GM23248 (cell line): ENCODE data around the gene VPS41. TPM values are rescaled to one million over a fixed set of nuclear protein-coding genes. Genes with fewer than 3 reads are reported as not detected.

Source experiments
- DNase-seq: peaks from one replicate; pipeline ENCODE4 v3.0.0-alpha.2; 2015
- H2AFZ ChIP-seq: fragments of 200-600 bp; sonication (generic); 2 replicates; pipeline ENCODE4 v1.6.1; 2016; ENCODE audit warnings: antibody characterized with exemption
- H3F3A ChIP-seq: fragments of 200-600 bp; sonication (generic); 2 replicates; pipeline ENCODE4 v1.6.1; 2016; ENCODE audit warnings: mild to moderate bottlenecking, antibody characterized with exemption, mixed run types; ENCODE audit not compliant: insufficient read depth
- H3K27ac ChIP-seq: fragments of 200-600 bp; sonication (generic); 2 replicates; pipeline ENCODE4 v1.5.1; 2016; ENCODE audit warnings: mild to moderate bottlenecking
- H3K27me3 ChIP-seq: fragments of 200-600 bp; sonication (generic); replicated peaks from 2 replicates; pipeline ENCODE4 v1.6.1; 2016; ENCODE audit warnings: mild to moderate bottlenecking; ENCODE audit not compliant: insufficient read depth
- H3K36me3 ChIP-seq: fragments of 200-600 bp; sonication (generic); 2 replicates; pipeline ENCODE4 v1.6.1; 2016; ENCODE audit warnings: low read depth, mild to moderate bottlenecking
- H3K4me1 ChIP-seq: fragments of 200-600 bp; sonication (generic); 2 replicates; pipeline ENCODE4 v1.6.1; 2016; ENCODE audit warnings: mild to moderate bottlenecking; ENCODE audit not compliant: insufficient read depth
- H3K4me2 ChIP-seq: fragments of 200-600 bp; sonication (generic); one replicate; pipeline ENCODE4 v1.6.1; 2016; ENCODE audit warnings: mild to moderate bottlenecking; ENCODE audit not compliant: unreplicated experiment
- H3K4me3 ChIP-seq: fragments of 200-600 bp; sonication (generic); 2 replicates; pipeline ENCODE4 v1.5.1; 2016; ENCODE audit warnings: mild to moderate bottlenecking
- H3K79me2 ChIP-seq: fragments of 200-600 bp; sonication (generic); 2 replicates; pipeline ENCODE4 v1.6.1; 2016; ENCODE audit warnings: mild to moderate bottlenecking; ENCODE audit not compliant: insufficient read depth
- H3K9ac ChIP-seq: fragments of 200-600 bp; sonication (generic); 2 replicates; pipeline ENCODE4 v1.6.1; 2016; ENCODE audit warnings: mild to moderate bottlenecking
- H3K9me2 ChIP-seq: fragments of 200-600 bp; sonication (generic); 2 replicates; pipeline ENCODE4 v1.6.1; 2016; ENCODE audit warnings: mixed run types, mild to moderate bottlenecking, moderate library complexity; ENCODE audit not compliant: insufficient read depth
- H3K9me3 ChIP-seq: fragments of 200-600 bp; sonication (generic); one replicate; pipeline ENCODE4 v1.6.1; 2017; ENCODE audit warnings: low read depth
- H4K20me1 ChIP-seq: fragments of 200-600 bp; sonication (generic); 2 replicates; pipeline ENCODE4 v1.6.0; 2016; ENCODE audit not compliant: insufficient read depth
- EZH2 ChIP-seq: fragments of 200-600 bp; sonication (generic); IDR thresholded peaks from 2 replicates; pipeline ENCODE4 v1.6.1; 2018; ENCODE audit warnings: antibody characterized with exemption, mild to moderate bottlenecking; ENCODE audit not compliant: insufficient read depth, poor library complexity, severe bottlenecking
- EZH2phosphoT487 ChIP-seq: fragments of 200-600 bp; sonication (generic); IDR thresholded peaks from 2 replicates; pipeline ENCODE4 v1.6.1; 2018; ENCODE audit warnings: antibody characterized with exemption, moderate library complexity, mild to moderate bottlenecking, low read depth; ENCODE audit not compliant: insufficient read depth
- WGBS, 2 experiments: methylation state at CpG; one replicate each; pipeline ENCODE4 v1.1.6; 2015 to 2017; ENCODE audit warnings: low lambda C conversion rate in 2 of 2, low coverage in 1 of 2; ENCODE audit errors: missing lambda C conversion rate in 2 of 2; 5-methylcytosine and 5-hydroxymethylcytosine counted together
- in situ Hi-C: fragments of 300-500 bp; cut with MboI; formaldehyde crosslinking; loops from 2 replicates; pipeline ENCODE4 v1.15.0; 2020
- polyA plus RNA-seq: library from polyadenylated mRNA; unstranded; fragments of >200 nt; fragmentation: Nextera tagmentation; extraction: Ambion mirVana; gene quantifications from 2 replicates; pipeline ENCODE4 v1.2.1, GENCODE V29; 2016
- total RNA-seq: library from RNA; depleted of rRNA; stranded (reverse); fragments of >200 nt; shearing (Covaris generic); gene quantifications from 2 replicates; pipeline ENCODE4 v1.2.3, GENCODE V29; 2014

Gene VPS41
- total and polyA plus RNA-seq, 2 experiments from 2014 or later, result 30.9 to 36.4 TPM

DNA sequence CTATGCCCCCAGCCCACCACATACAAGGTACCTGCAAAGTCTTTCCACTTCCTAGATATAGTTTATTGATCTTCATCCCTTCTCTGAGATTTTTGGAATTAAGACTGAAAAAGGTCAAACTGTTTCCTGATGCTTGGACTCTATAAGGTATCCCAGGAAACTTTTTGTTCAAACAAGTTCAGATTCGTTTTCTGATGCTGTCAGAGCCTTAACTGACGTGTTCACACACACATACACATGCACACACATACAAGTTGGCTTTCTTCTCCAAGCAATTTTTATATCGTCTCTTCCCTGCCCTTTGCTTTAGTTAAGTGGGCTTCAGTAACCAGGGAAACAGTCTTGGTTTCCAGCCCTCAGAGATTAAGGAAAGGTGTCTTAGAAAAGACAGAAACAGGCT is 11.7 kb upstream of the VPS41 start:
- no peak overlapping the region for H3K9ac ChIP-seq
- H3K4me1 ChIP-seq, result no peaks in the 10 kb centered on the region
- no peak overlapping the region for H3K27ac ChIP-seq
- no peaks in the 10 kb centered on the region for H3K27me3 ChIP-seq
- no peak for DNase-seq
- 25 to 34% methylated on average over 3 of the region's 3 CpGs for WGBS, 2 experiments
- no peak overlapping the region for H3K4me2 ChIP-seq
- no peaks in the 10 kb centered on the region for H4K20me1 ChIP-seq
- in situ Hi-C loops, result no loop called here
- no peaks in the 10 kb centered on the region for H3K79me2 ChIP-seq
- H3K4me3 ChIP-seq, result no peak overlapping the region
- no peak overlapping the region for H2AFZ ChIP-seq
- H3F3A ChIP-seq, result no peaks in the 10 kb centered on the region
- H3K36me3 ChIP-seq, result no peaks in the 10 kb centered on the region
- no peak for TF ChIP-seq EZH2
- TF ChIP-seq EZH2phosphoT487, result no peak
- H3K9me2 ChIP-seq, result no peaks in the 10 kb centered on the region
- H3K9me3 ChIP-seq, result no peaks in the 10 kb centered on the region

- Histone ChIP-seq H3F3A (no peaks in the 10 kb centered on the region), H3K36me3 (no peaks in the 10 kb centered on the region), H3K4me2 (no peak overlapping the region), H3K27ac (no peak overlapping the region), H3K9me3 (no peaks in the 10 kb centered on the region), H4K20me1 (no peaks in the 10 kb centered on the region), H3K9ac (no peak overlapping the region), H3K9me2 (no peaks in the 10 kb centered on the region), H3K4me1 (no peaks in the 10 kb centered on the region), H3K4me3 (no peak overlapping the region), H2AFZ (no peak overlapping the region), H3K27me3 (no peaks in the 10 kb centered on the region), H3K79me2 (no peaks in the 10 kb centered on the region)
- no peak for DNase-seq
- 60 to 62% methylated on average over 1 of the region's 1 CpG for WGBS, 2 experiments
- in situ Hi-C loops, result no loop called here
- TF ChIP-seq EZH2 (no peak), EZH2phosphoT487 (no peak)
Measured at GRCh38 chr7:38916396-38916795, 7.4 kb upstream of the VPS41 start.

DNA sequence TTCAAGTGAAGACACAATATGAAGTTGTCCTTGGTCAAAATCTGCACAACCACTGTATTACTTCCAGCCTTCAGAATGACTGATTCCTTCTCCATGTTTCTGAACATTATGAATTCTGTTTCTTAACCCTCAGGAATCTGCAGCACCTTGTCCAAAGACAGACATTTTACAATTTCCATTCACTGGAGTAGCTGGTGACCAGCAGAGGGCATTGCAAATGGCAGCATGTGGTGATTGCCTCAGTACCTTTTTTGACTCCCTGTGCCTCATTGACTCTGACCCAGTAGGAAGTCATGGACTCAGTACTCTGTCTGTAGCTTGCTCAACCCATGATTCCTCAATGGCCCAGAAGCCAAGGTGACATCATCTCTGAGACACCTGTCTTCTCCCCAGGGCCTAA is 879 bp upstream of the VPS41 start:
- H3K9me3 ChIP-seq, result no peaks in the 10 kb centered on the region
- no peak overlapping the region for H2AFZ ChIP-seq
- no peak for DNase-seq
- H3F3A ChIP-seq, result no peaks in the 10 kb centered on the region
- H3K9ac ChIP-seq, result no peak overlapping the region
- no peak for TF ChIP-seq EZH2phosphoT487
- TF ChIP-seq EZH2, result no peak
- no peaks in the 10 kb centered on the region for H3K9me2 ChIP-seq
- no peak overlapping the region for H3K4me2 ChIP-seq
- in situ Hi-C loops, result no loop called here
- H3K4me1 ChIP-seq, result no peaks in the 10 kb centered on the region
- no peaks in the 10 kb centered on the region for H3K27me3 ChIP-seq
- H3K36me3 ChIP-seq, result no peaks in the 10 kb centered on the region
- no peak overlapping the region for H3K4me3 ChIP-seq
- no peaks in the 10 kb centered on the region for H4K20me1 ChIP-seq
- H3K79me2 ChIP-seq, result peaks cover 35% of the 10 kb centered on the region
- H3K27ac ChIP-seq, result no peak overlapping the region

- no peaks in the 10 kb centered on the region for H3K9me2 ChIP-seq
- peaks cover 40% of the 10 kb centered on the region for H3K79me2 ChIP-seq
- no peaks in the 10 kb centered on the region for H3K27me3 ChIP-seq
- 35 to 54% methylated on average over 1 of the region's 1 CpG for WGBS, 2 experiments
- H3F3A ChIP-seq, result no peaks in the 10 kb centered on the region
- no peak for DNase-seq
- no peak overlapping the region for H2AFZ ChIP-seq
- TF ChIP-seq EZH2phosphoT487 (no peak), EZH2 (no peak)
- H3K4me2 ChIP-seq, result peak overlapping the region; percentile 80
- H4K20me1 ChIP-seq, result no peaks in the 10 kb centered on the region
- H3K27ac ChIP-seq, result no peak overlapping the region
- no peaks in the 10 kb centered on the region for H3K4me1 ChIP-seq
- H3K36me3 ChIP-seq, result no peaks in the 10 kb centered on the region
- peak overlapping the region; percentile 84; the same call in 1 of the 2 replicates for H3K9ac ChIP-seq
- no peaks in the 10 kb centered on the region for H3K9me3 ChIP-seq
- H3K4me3 ChIP-seq, result peak overlapping the region; percentile 94; the same call in 1 of the 2 replicates
- in situ Hi-C loops, result no loop called here
Measured at GRCh38 chr7:38907766-38908165, 1.2 kb downstream of the VPS41 start.

- Histone ChIP-seq H3K27ac (no peak overlapping the region), H3K9me2 (no peaks in the 10 kb centered on the region), H3K4me1 (no peaks in the 10 kb centered on the region), H3K4me2 (no peak overlapping the region), H3K9me3 (no peaks in the 10 kb centered on the region), H4K20me1 (no peaks in the 10 kb centered on the region), H3F3A (no peaks in the 10 kb centered on the region), H3K79me2 (peaks cover 40% of the 10 kb centered on the region), H3K9ac (no peak overlapping the region), H2AFZ (no peak overlapping the region), H3K27me3 (no peaks in the 10 kb centered on the region), H3K4me3 (no peak overlapping the region), H3K36me3 (no peaks in the 10 kb centered on the region)
- DNase-seq, result no peak
- WGBS, 2 experiments, result 68% methylated on average over 3 of the region's 3 CpGs
- in situ Hi-C loops, result no loop called here
- no peak for TF ChIP-seq EZH2
- TF ChIP-seq EZH2phosphoT487, result no peak
Measured at GRCh38 chr7:38907066-38907465, 1.9 kb downstream of the VPS41 start.
